Hepatocyte (in vitro differentiated cells): ENCODE measurements around the gene SNTB2. TPM values are rescaled to one million over a fixed set of nuclear protein-coding genes. Genes with fewer than 3 reads are reported as not detected.

Source experiments
- DNase-seq: peaks from one replicate; pipeline ENCODE4 v3.0.0-alpha.2; 2016; ENCODE audit warnings: low spot score
- H2AFZ ChIP-seq: fragments of 200-600 bp; sonication (generic); 2 replicates; pipeline ENCODE4 v1.6.0; 2016; ENCODE audit warnings: antibody characterized with exemption, mild to moderate bottlenecking
- H3K27ac ChIP-seq: fragments of 200-600 bp; sonication (generic); 2 replicates; pipeline ENCODE4 v1.5.1; 2016; ENCODE audit warnings: mild to moderate bottlenecking
- H3K27me3 ChIP-seq: fragments of 200-600 bp; sonication (generic); 2 replicates; pipeline ENCODE4 v1.6.1; 2016
- H3K36me3 ChIP-seq: fragments of 200-600 bp; sonication (generic); replicated peaks from 2 replicates; pipeline ENCODE4 v1.5.1; 2016; ENCODE audit warnings: low read depth; ENCODE audit not compliant: insufficient read depth
- H3K4me1 ChIP-seq: fragments of 200-600 bp; sonication (generic); 2 replicates; pipeline ENCODE4 v1.5.1; 2016; ENCODE audit warnings: mild to moderate bottlenecking, moderate library complexity; ENCODE audit not compliant: insufficient read depth
- H3K4me2 ChIP-seq: fragments of 200-600 bp; sonication (generic); 2 replicates; pipeline ENCODE4 v1.6.0; 2016
- H3K4me3 ChIP-seq: fragments of 200-600 bp; sonication (generic); 2 replicates; pipeline ENCODE4 v1.5.1; 2016; ENCODE audit warnings: mild to moderate bottlenecking
- H3K79me2 ChIP-seq: fragments of 200-600 bp; sonication (generic); 2 replicates; pipeline ENCODE4 v1.6.0; 2017; ENCODE audit warnings: mild to moderate bottlenecking
- H3K9me2 ChIP-seq: fragments of 200-600 bp; sonication (generic); replicated peaks from 2 replicates; pipeline ENCODE4 v1.6.0; 2017; ENCODE audit warnings: mild to moderate bottlenecking; ENCODE audit not compliant: insufficient read depth
- H3K9me3 ChIP-seq: fragments of 200-600 bp; sonication (generic); 2 replicates; pipeline ENCODE4 v1.5.1; 2016; ENCODE audit warnings: low read depth, mild to moderate bottlenecking
- H4K20me1 ChIP-seq: fragments of 200-600 bp; sonication (generic); 2 replicates; pipeline ENCODE4 v1.6.0; 2016; ENCODE audit warnings: mild to moderate bottlenecking; ENCODE audit not compliant: insufficient read depth, poor library complexity, severe bottlenecking
- EZH2 ChIP-seq: fragments of 200-600 bp; sonication (generic); IDR thresholded peaks from 2 replicates; pipeline ENCODE4 v1.6.1; 2016; ENCODE audit warnings: antibody characterized with exemption, mild to moderate bottlenecking, borderline replicate concordance
- EZH2phosphoT487 ChIP-seq: fragments of 200-600 bp; sonication (generic); IDR thresholded peaks from one replicate; pipeline ENCODE4 v1.6.1; 2018; ENCODE audit warnings: antibody characterized with exemption, mild to moderate bottlenecking, low read depth, moderate library complexity; ENCODE audit not compliant: unreplicated experiment, severe bottlenecking
- WGBS: methylation state at CpG from one replicate; pipeline ENCODE4 v1.1.6; 2016; ENCODE audit warnings: low lambda C conversion rate; ENCODE audit errors: missing lambda C conversion rate; 5-methylcytosine and 5-hydroxymethylcytosine counted together
- polyA plus RNA-seq: library from polyadenylated mRNA; unstranded; fragments of >200 nt; fragmentation: Nextera tagmentation; extraction: Ambion mirVana; gene quantifications from 2 replicates; pipeline ENCODE4 v1.2.1, GENCODE V29; 2016
- total RNA-seq: library from RNA; depleted of rRNA; stranded (reverse); fragments of >200 nt; gene quantifications from 2 replicates; pipeline ENCODE4 v1.2.3, GENCODE V29; 2014
- TF ChIP-seq, protein P1 (sequence below): fragments of 200-600 bp; sonication (generic); IDR thresholded peaks from 2 replicates; pipeline ENCODE4 v1.5.1; 2016; ENCODE audit warnings: antibody characterized with exemption, mild to moderate bottlenecking; ENCODE audit not compliant: poor library complexity

Gene SNTB2
- total and polyA plus RNA-seq, 2 experiments from 2014 or later = 21.5 to 36.7 TPM

GRCh38 chr16:69266334-69267063 is 79.5 kb downstream of the SNTB2 start:
- no peak overlapping the region for H3K4me2 ChIP-seq

GRCh38 chr16:69267633-69268032 is 80.7 kb downstream of the SNTB2 start:
- Histone ChIP-seq H3K79me2 (no peaks in the 10 kb centered on the region), H2AFZ (no peak overlapping the region), H3K4me1 (no peaks in the 10 kb centered on the region), H3K4me2 (no peak overlapping the region), H3K36me3 (no peaks in the 10 kb centered on the region), H3K27ac (no peak overlapping the region), H3K9me3 (no peaks in the 10 kb centered on the region), H3K9me2 (no peaks in the 10 kb centered on the region), H3K4me3 (no peak overlapping the region), H4K20me1 (no peaks in the 10 kb centered on the region), H3K27me3 (no peaks in the 10 kb centered on the region)
- TF ChIP-seq EZH2phosphoT487 (no peak), EZH2 (no peak)
- TF ChIP-seq, protein P1, sequence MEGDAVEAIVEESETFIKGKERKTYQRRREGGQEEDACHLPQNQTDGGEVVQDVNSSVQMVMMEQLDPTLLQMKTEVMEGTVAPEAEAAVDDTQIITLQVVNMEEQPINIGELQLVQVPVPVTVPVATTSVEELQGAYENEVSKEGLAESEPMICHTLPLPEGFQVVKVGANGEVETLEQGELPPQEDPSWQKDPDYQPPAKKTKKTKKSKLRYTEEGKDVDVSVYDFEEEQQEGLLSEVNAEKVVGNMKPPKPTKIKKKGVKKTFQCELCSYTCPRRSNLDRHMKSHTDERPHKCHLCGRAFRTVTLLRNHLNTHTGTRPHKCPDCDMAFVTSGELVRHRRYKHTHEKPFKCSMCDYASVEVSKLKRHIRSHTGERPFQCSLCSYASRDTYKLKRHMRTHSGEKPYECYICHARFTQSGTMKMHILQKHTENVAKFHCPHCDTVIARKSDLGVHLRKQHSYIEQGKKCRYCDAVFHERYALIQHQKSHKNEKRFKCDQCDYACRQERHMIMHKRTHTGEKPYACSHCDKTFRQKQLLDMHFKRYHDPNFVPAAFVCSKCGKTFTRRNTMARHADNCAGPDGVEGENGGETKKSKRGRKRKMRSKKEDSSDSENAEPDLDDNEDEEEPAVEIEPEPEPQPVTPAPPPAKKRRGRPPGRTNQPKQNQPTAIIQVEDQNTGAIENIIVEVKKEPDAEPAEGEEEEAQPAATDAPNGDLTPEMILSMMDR = no peak
- no peak for DNase-seq
- WGBS = 88% methylated on average over 4 of the region's 4 CpGs

More at GRCh38 chr16:69266334-69267063, 79.5 kb downstream of the SNTB2 start:
- Histone ChIP-seq H4K20me1 (no peaks in the 10 kb centered on the region), H3K27ac (no peak overlapping the region), H3K4me3 (no peak overlapping the region), H3K9me2 (no peaks in the 10 kb centered on the region), H3K9me3 (no peaks in the 10 kb centered on the region), H3K27me3 (no peaks in the 10 kb centered on the region), H3K4me1 (no peaks in the 10 kb centered on the region), H2AFZ (no peak overlapping the region), H3K36me3 (no peaks in the 10 kb centered on the region), H3K79me2 (peaks cover under 1% of the 10 kb centered on the region)
- no peak for DNase-seq
- 70% methylated on average over 4 of the region's 4 CpGs for WGBS
- TF ChIP-seq EZH2phosphoT487 (no peak), EZH2 (no peak)
- TF ChIP-seq, protein P1 = no peak

DNA sequence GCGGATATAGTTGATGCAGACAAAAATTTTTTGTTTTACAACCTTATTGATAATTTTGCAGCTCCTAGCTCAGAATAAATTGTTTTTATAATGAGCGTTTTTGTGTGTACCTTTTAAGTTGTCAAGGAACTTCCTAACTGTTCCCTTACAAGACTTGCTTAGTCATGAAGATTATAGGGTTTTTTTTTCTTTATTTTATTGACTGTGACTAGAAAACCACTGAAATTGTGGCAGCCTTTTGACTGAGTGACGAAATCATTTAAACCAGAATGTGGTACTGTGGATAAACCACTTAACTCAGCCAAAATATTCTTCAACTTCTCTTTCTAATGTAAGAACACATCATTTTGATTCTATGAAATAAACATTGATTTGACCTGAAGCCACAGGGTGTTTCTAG is 83.4 kb downstream of the SNTB2 start:
- Histone ChIP-seq H3K36me3 (no peaks in the 10 kb centered on the region), H3K9me3 (no peaks in the 10 kb centered on the region), H3K79me2 (no peaks in the 10 kb centered on the region), H3K27ac (no peak overlapping the region), H3K4me1 (no peaks in the 10 kb centered on the region), H3K9me2 (no peaks in the 10 kb centered on the region), H2AFZ (no peak overlapping the region), H3K27me3 (no peaks in the 10 kb centered on the region), H3K4me3 (no peak overlapping the region), H4K20me1 (no peaks in the 10 kb centered on the region), H3K4me2 (no peak overlapping the region)
- TF ChIP-seq EZH2 (no peak), EZH2phosphoT487 (no peak)
- TF ChIP-seq, protein P1 = no peak
- 78% methylated on average over 3 of the region's 3 CpGs for WGBS
- no peak for DNase-seq
